ENCODE results near the gene ZNF780B. TPM values are rescaled to one million over a fixed set of nuclear protein-coding genes. Genes with fewer than 3 reads are reported as not detected.

The ZNF780B gene
- total RNA-seq, 4 donors from 2014 or later = 4.5 to 87.8 (median 25.5) TPM

- peaks cover 4 to 15% (median 10%) of the 10 kb centered on the region in 4 donors for H3K4me1 ChIP-seq
- 74 to 89% methylated on average over 4 of the region's 4 CpGs for WGBS, 2 donors (ENCODE audit: low coverage in 1 of 2)
- no peaks in the 10 kb centered on the region for H3K36me3 ChIP-seq
- H3K9me3 ChIP-seq = no peaks in the 10 kb centered on the region
- peak overlapping the region in 1 of 4 donors; percentile 74 for H3K4me3 ChIP-seq
- intact Hi-C loops (cut with DNase I; ENCODE audit: low total_unique reads) (no loop called here), in situ Hi-C loops (cut with MboI; ENCODE audit: low pct_ligation_motif_present in 1 of 4, low pct_unique_long_range_greater_than_20kb in 1 of 4, low sequenced_read_pairs in 3 of 4) (no loop called here)
- DNase-seq = no peak
- TF ChIP-seq POLR2AphosphoS5 (IDR thresholded peaks at IDR 0.05) (no peak), EP300 (IDR thresholded peaks at IDR 0.05; ENCODE audit: low read depth) (no peak), POLR2A (IDR thresholded peaks at IDR 0.05) (no peak)
- TF ChIP-seq, protein P1, sequence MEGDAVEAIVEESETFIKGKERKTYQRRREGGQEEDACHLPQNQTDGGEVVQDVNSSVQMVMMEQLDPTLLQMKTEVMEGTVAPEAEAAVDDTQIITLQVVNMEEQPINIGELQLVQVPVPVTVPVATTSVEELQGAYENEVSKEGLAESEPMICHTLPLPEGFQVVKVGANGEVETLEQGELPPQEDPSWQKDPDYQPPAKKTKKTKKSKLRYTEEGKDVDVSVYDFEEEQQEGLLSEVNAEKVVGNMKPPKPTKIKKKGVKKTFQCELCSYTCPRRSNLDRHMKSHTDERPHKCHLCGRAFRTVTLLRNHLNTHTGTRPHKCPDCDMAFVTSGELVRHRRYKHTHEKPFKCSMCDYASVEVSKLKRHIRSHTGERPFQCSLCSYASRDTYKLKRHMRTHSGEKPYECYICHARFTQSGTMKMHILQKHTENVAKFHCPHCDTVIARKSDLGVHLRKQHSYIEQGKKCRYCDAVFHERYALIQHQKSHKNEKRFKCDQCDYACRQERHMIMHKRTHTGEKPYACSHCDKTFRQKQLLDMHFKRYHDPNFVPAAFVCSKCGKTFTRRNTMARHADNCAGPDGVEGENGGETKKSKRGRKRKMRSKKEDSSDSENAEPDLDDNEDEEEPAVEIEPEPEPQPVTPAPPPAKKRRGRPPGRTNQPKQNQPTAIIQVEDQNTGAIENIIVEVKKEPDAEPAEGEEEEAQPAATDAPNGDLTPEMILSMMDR (IDR thresholded peaks at IDR 0.05) = no peak
- H3K27me3 ChIP-seq = no peaks in the 10 kb centered on the region
- peak overlapping the region in 1 of 4 donors; percentile 89 for H3K27ac ChIP-seq
Observed at GRCh38 chr19:40089462-40089861, 33.4 kb upstream of the ZNF780B start.

DNA sequence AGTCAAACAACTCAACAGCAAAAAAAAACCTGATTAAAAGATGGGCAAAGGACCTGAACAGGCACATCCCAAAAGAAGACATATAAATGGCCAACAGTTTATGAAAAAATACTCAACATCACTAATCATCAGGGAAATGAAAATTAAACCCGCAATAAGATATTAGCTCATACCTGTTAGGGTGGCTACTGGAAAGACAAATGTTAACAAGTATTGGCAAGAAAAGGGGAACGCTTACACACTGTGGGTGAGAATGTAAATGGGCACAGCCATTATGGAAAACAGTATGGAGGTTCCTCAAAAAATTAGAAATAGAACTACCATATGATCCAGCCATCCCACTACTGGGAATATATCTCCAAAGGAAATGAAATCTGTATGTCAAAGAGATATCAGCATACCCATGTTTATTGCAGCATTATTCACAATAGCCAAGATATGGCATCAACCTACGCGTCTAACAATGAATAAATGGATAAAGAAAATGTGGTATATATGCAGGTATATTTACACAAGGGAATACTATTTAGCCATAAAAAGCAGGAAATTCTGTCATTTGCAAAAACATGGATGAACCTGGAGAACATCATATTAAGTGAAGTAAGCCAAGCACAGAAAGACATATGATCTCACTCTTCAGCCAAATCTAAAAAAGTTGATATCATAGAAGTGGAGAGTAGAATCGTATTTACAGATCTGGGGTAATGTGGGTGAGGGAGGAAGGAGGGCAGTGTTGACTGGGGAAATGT, 32.4 kb upstream of the ZNF780B start:
- no peak for DNase-seq
- H3K27ac ChIP-seq = no peak overlapping the region
- 71 to 80% methylated on average over 5 of the region's 5 CpGs for WGBS, 2 donors (ENCODE audit: low coverage in 1 of 2)
- no peaks in the 10 kb centered on the region for H3K27me3 ChIP-seq
- no peaks in the 10 kb centered on the region for H3K9me3 ChIP-seq
- intact Hi-C loops (cut with DNase I; ENCODE audit: low total_unique reads) (no loop called here), in situ Hi-C loops (cut with MboI; ENCODE audit: low pct_ligation_motif_present in 1 of 4, low pct_unique_long_range_greater_than_20kb in 1 of 4, low sequenced_read_pairs in 3 of 4) (no loop called here)
- peaks cover 4 to 15% (median 10%) of the 10 kb centered on the region in 4 donors for H3K4me1 ChIP-seq
- no peak overlapping the region for H3K4me3 ChIP-seq
- peaks cover 0 to 9% (median 2%) of the 10 kb centered on the region in 4 donors for H3K36me3 ChIP-seq
- TF ChIP-seq POLR2AphosphoS5 (IDR thresholded peaks at IDR 0.05) = no peak
- no peak for TF ChIP-seq EP300 (IDR thresholded peaks at IDR 0.05; ENCODE audit: low read depth)
- no peak for TF ChIP-seq POLR2A (IDR thresholded peaks at IDR 0.05)
- TF ChIP-seq, protein P1 (IDR thresholded peaks at IDR 0.05) = no peak

DNA sequence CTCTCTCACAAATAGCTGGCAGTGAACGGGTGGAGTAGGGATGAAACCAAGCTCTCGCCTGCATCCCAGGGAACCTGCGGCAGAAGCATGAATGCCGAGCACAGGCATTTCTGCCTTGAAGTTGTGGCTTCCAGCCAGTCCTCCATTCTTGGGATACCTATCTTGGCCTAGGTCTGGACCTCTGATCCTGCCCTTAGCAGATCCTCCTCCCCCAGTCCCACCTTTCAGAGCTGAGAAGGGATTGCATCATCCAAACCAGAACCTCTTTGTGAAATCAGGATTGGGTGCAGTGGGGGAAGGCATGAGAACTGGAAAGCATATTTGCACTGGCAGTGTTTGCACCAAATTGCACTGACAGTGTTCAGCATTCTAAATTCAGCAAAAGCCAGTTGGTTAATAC, 28.9 kb upstream of the ZNF780B start:
- Histone ChIP-seq H3K9me3 (no peaks in the 10 kb centered on the region), H3K36me3 (peaks cover 2 to 41% (median 13%) of the 10 kb centered on the region in 4 donors), H3K27me3 (no peaks in the 10 kb centered on the region), H3K27ac (no peak overlapping the region), H3K4me3 (no peak overlapping the region), H3K4me1 (peaks cover 4 to 9% (median 7%) of the 10 kb centered on the region in 4 donors)
- WGBS, 2 donors (ENCODE audit: low coverage in 1 of 2) = 80 to 91% methylated on average over 4 of the region's 4 CpGs
- no peak for DNase-seq
- TF ChIP-seq POLR2A (IDR thresholded peaks at IDR 0.05) (no peak), POLR2AphosphoS5 (IDR thresholded peaks at IDR 0.05) (no peak), EP300 (IDR thresholded peaks at IDR 0.05; ENCODE audit: low read depth) (no peak)
- TF ChIP-seq, protein P1 (IDR thresholded peaks at IDR 0.05) = no peak
- intact Hi-C loops (cut with DNase I; ENCODE audit: low total_unique reads) = no loop called here
- in situ Hi-C loops (cut with MboI; ENCODE audit: low pct_ligation_motif_present in 1 of 4, low pct_unique_long_range_greater_than_20kb in 1 of 4, low sequenced_read_pairs in 3 of 4) = no loop called here

DNA sequence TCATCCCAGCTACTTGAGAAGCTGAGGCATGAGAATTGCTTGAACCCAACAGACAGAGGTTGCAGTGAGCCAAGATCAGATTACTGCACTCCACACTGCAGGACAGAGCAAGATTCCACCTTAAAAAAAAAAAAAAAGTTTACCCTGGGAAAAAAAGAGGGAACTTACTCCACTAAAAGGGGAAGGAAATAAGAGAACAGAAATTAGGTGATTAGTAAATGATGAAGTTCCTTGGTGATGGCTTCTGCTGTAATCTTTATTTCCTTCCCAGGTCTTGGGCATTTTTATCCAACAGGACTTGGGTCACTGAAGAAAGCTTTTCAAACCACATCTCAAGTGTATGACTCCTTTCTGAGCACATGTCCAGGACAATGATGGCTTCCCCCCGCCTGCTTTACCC, 25.4 kb upstream of the ZNF780B start:
- H3K36me3 ChIP-seq = peaks cover 2 to 76% (median 29%) of the 10 kb centered on the region in 4 donors
- TF ChIP-seq POLR2A (IDR thresholded peaks at IDR 0.05) (no peak), EP300 (IDR thresholded peaks at IDR 0.05; ENCODE audit: low read depth) (no peak), POLR2AphosphoS5 (IDR thresholded peaks at IDR 0.05) (no peak)
- TF ChIP-seq, protein P1 (IDR thresholded peaks at IDR 0.05) = no peak
- no peaks in the 10 kb centered on the region for H3K4me1 ChIP-seq
- peaks cover 3 to 11% of the 10 kb centered on the region in 2 donors for H3K9me3 ChIP-seq
- in situ Hi-C loops (cut with MboI; ENCODE audit: low pct_ligation_motif_present in 1 of 4, low pct_unique_long_range_greater_than_20kb in 1 of 4, low sequenced_read_pairs in 3 of 4) = no loop called here
- no peak overlapping the region for H3K27ac ChIP-seq
- no peak for DNase-seq
- no peaks in the 10 kb centered on the region for H3K27me3 ChIP-seq
- WGBS, 2 donors (ENCODE audit: low coverage in 1 of 2) = 50 to 91% methylated on average over 1 of the region's 1 CpG
- no peak overlapping the region for H3K4me3 ChIP-seq
- intact Hi-C loops (cut with DNase I; ENCODE audit: low total_unique reads) = no loop called here

All from transverse colon (tissue), 4 donors.